ENCODE results near the gene IL19. TPM values are rescaled to one million over a fixed set of nuclear protein-coding genes. Genes with fewer than 3 reads are reported as not detected.
"Not testable (repeated sequence)": the region's sequence is repeated elsewhere in the genome, so short reads cannot be mapped to it uniquely, and the experiment has no call there.

Gene IL19
- total and polyA plus RNA-seq, 9 donors, result not detected

- no peaks in the 10 kb centered on the region for H3K36me3 ChIP-seq
- H3K4me3 ChIP-seq, result no peak overlapping the region
- no peaks in the 10 kb centered on the region for H3K4me1 ChIP-seq (ENCODE audit: insufficient read depth)
- intact Hi-C loops (cut with DNase I), result no loop called here
- no peaks in the 10 kb centered on the region for H3K27me3 ChIP-seq
- WGBS, 3 donors, result 83 to 88% (median 85%) methylated on average over 4 of the region's 4 CpGs
- no peak for DNase-seq
- H3K9me3 ChIP-seq, result no peaks in the 10 kb centered on the region
- TF ChIP-seq EP300 (IDR thresholded peaks at IDR 0.05), result no peak
- TF ChIP-seq CTCF (IDR thresholded peaks at IDR 0.05), result no peak
- no peak for TF ChIP-seq POLR2A (IDR thresholded peaks at IDR 0.05)
- H3K27ac ChIP-seq, result no peak overlapping the region
Measured at GRCh38 chr1:206776229-206776628, 5.7 kb downstream of the IL19 start.

GRCh38 chr1:206778031-206778430, 7.5 kb downstream of the IL19 start:
- TF ChIP-seq CTCF (IDR thresholded peaks at IDR 0.05), result no peak
- TF ChIP-seq POLR2A (IDR thresholded peaks at IDR 0.05), result no peak
- TF ChIP-seq EP300 (IDR thresholded peaks at IDR 0.05), result no peak
- Histone ChIP-seq H3K4me1 (ENCODE audit: insufficient read depth) (no peaks in the 10 kb centered on the region), H3K36me3 (no peaks in the 10 kb centered on the region), H3K27me3 (no peaks in the 10 kb centered on the region), H3K4me3 (no peak overlapping the region), H3K27ac (no peak overlapping the region), H3K9me3 (no peaks in the 10 kb centered on the region)
- intact Hi-C loops (cut with DNase I), result no loop called here
- no peak for DNase-seq
- WGBS, 3 donors, result 91 to 96% (median 94%) methylated on average over 7 of the region's 7 CpGs

GRCh38 chr1:206778911-206779310, 8.3 kb downstream of the IL19 start:
- 70 to 73% (median 73%) methylated on average over 6 of the region's 6 CpGs for WGBS, 3 donors
- H3K9me3 ChIP-seq; H3K36me3 ChIP-seq; intact Hi-C loops (cut with DNase I); DNase-seq; H3K4me1 ChIP-seq (ENCODE audit: insufficient read depth); H3K4me3 ChIP-seq; H3K27ac ChIP-seq; H3K27me3 ChIP-seq: not testable (repeated sequence)

- no peaks in the 10 kb centered on the region for H3K36me3 ChIP-seq
- TF ChIP-seq EP300 (IDR thresholded peaks at IDR 0.05), result no peak
- no peak for TF ChIP-seq POLR2A (IDR thresholded peaks at IDR 0.05)
- TF ChIP-seq CTCF (IDR thresholded peaks at IDR 0.05), result no peak
- H3K27me3 ChIP-seq, result no peaks in the 10 kb centered on the region
- no peak overlapping the region for H3K27ac ChIP-seq
- no peak for DNase-seq
- H3K4me3 ChIP-seq, result no peak overlapping the region
- no peaks in the 10 kb centered on the region for H3K4me1 ChIP-seq (ENCODE audit: insufficient read depth)
- intact Hi-C loops (cut with DNase I), result no loop called here
- H3K9me3 ChIP-seq, result no peaks in the 10 kb centered on the region
- WGBS, 3 donors, result 58 to 73% (median 60%) methylated on average over 2 of the region's 2 CpGs
Measured at GRCh38 chr1:206779638-206780037, 9.1 kb downstream of the IL19 start.

- Histone ChIP-seq H3K36me3 (no peaks in the 10 kb centered on the region), H3K9me3 (no peaks in the 10 kb centered on the region), H3K27me3 (no peaks in the 10 kb centered on the region), H3K4me1 (ENCODE audit: insufficient read depth) (no peaks in the 10 kb centered on the region), H3K27ac (no peak overlapping the region), H3K4me3 (no peak overlapping the region)
- 92 to 100% (median 100%) methylated on average over 2 of the region's 2 CpGs for WGBS, 3 donors
- no peak for DNase-seq
- TF ChIP-seq EP300 (IDR thresholded peaks at IDR 0.05), result no peak
- TF ChIP-seq CTCF (IDR thresholded peaks at IDR 0.05), result no peak
- intact Hi-C loops (cut with DNase I), result no loop called here
Measured at GRCh38 chr1:206782448-206782847, 11.9 kb downstream of the IL19 start.
